K562 (cell line): Measurements from ENCODE around the gene PPP1R12B. TPM values are rescaled to one million over a fixed set of nuclear protein-coding genes. Genes with fewer than 3 reads are reported as not detected.

Experiments
- ATAC-seq: fragments of 200-7000 bp; cut with Tn5 transposase; 3 replicates; pipeline ENCODE4 v1.9.1; 2020; ENCODE audit warnings: moderate library complexity
- BruUV-seq: library from RNA; stranded (reverse); fragments of 400-500 nt; replicated peaks from 2 replicates; lab custom pipeline; 2021; lab: Mats Ljungman, UMichigan
- CTCF ChIA-PET: fragments of 300-600 bp; formaldehyde crosslinking; extraction: SDS; loops from one replicate; lab custom pipeline; 2021; ENCODE audit warnings: low intra/inter-chr PET ratio; lab: Yijun Ruan, JAX
- POLR2A ChIA-PET: fragments of 300-600, 350-650 bp; sonication (Branson Sonifier 250); formaldehyde crosslinking; extraction: SDS; loops from one replicate; lab custom pipeline; 2021; ENCODE audit warnings: antibody characterized with exemption, inconsistent platforms; lab: Yijun Ruan, JAX
- DNase-seq, 4 experiments: peaks; one replicate each; pipeline versions ENCODE4 v3.0.0 to v3.0.0-alpha.2; 2011 to 2018; ENCODE audit warnings: low spot score in 3 of 4, mixed read lengths in 3 of 4; ENCODE audit errors: extremely low read depth in 1 of 4
- FAIRE-seq: peaks from 2 replicates; lab custom pipeline; 2011; peaks lifted over from hg19 to GRCh38; lab: Jason Lieb, UNC
- H2AFZ ChIP-seq: 2 replicates; pipeline ENCODE4 v1.6.0; 2011; ENCODE audit warnings: low read depth, low read length, control low read depth, inconsistent platforms
- H3K27ac ChIP-seq: fragments of 200-600 bp; 3 replicates; pipeline ENCODE4 v1.8.0; 2011; ENCODE audit warnings: low read depth, mild to moderate bottlenecking, control low read depth, inconsistent platforms, low read length, moderate library complexity, mixed read lengths; ENCODE audit errors: extremely low read depth
- H3K27me3 ChIP-seq, 2 experiments: fragments of 300-600 bp in 1 of 2; 2 replicates in 1 of 2; 3 replicates in 1 of 2; pipeline versions ENCODE4 v1.6.0 to v1.8.0; 2011; ENCODE audit warnings: inconsistent platforms in 2 of 2, low read length in 2 of 2, mild to moderate bottlenecking in 1 of 2, mixed read lengths in 1 of 2, moderate library complexity in 1 of 2; ENCODE audit not compliant: control insufficient read depth in 2 of 2, insufficient read depth in 2 of 2
- H3K36me3 ChIP-seq: fragments of 300-600 bp; 3 replicates; pipeline ENCODE4 v1.8.0; 2011; ENCODE audit warnings: mild to moderate bottlenecking, low read length, inconsistent platforms; ENCODE audit not compliant: control insufficient read depth, insufficient read depth
- H3K4me1 ChIP-seq, 2 experiments: fragments of 200-600 bp in 1 of 2; replicated peaks in 1 of 2; 2 replicates in 1 of 2; 3 replicates in 1 of 2; pipeline versions ENCODE4 v1.5.1 to v1.8.0; 2011; ENCODE audit warnings: inconsistent platforms in 2 of 2, low read length in 2 of 2, mild to moderate bottlenecking in 1 of 2, mixed read lengths in 1 of 2, moderate library complexity in 1 of 2; ENCODE audit not compliant: control insufficient read depth in 2 of 2, insufficient read depth in 2 of 2
- H3K4me2 ChIP-seq: 2 replicates; pipeline ENCODE4 v1.6.1; 2011; ENCODE audit warnings: low read length, control low read depth, inconsistent platforms, mixed read lengths; ENCODE audit not compliant: insufficient read depth
- H3K4me3 ChIP-seq: fragments of 200-600 bp; sonication (generic), shearing (Covaris generic); 2 replicates; pipeline ENCODE4 v1.5.1; 2016; ENCODE audit warnings: control low read depth, inconsistent platforms
- H3K79me2 ChIP-seq: fragments of 200-600 bp; 3 replicates; pipeline ENCODE4 v1.8.0; 2011; ENCODE audit warnings: low read length, inconsistent platforms; ENCODE audit not compliant: control insufficient read depth, insufficient read depth
- H3K9ac ChIP-seq, 2 experiments: 2 replicates each; pipeline versions ENCODE4 v1.6.0 to v1.6.1; 2011; ENCODE audit warnings: low read depth in 2 of 2, low read length in 2 of 2, control low read depth in 1 of 2, inconsistent platforms in 1 of 2, mild to moderate bottlenecking in 1 of 2, mixed read lengths in 1 of 2; ENCODE audit not compliant: insufficient read depth in 1 of 2
- H3K9me1 ChIP-seq: one replicate; pipeline ENCODE4 v1.6.0; 2011; ENCODE audit warnings: inconsistent platforms, mild to moderate bottlenecking, low read length, moderate library complexity; ENCODE audit not compliant: control insufficient read depth, insufficient read depth
- H3K9me3 ChIP-seq: replicated peaks from 2 replicates; pipeline ENCODE4 v1.5.1; 2011; ENCODE audit warnings: low read depth, low read length, inconsistent platforms; ENCODE audit not compliant: control insufficient read depth, insufficient read depth
- H4K20me1 ChIP-seq: replicated peaks from 2 replicates; pipeline ENCODE4 v1.6.1; 2011; ENCODE audit warnings: low read length, inconsistent platforms, mixed read lengths; ENCODE audit not compliant: control insufficient read depth, insufficient read depth
- CTCF ChIP-seq, 3 experiments: IDR thresholded peaks in 2 of 3; conservative IDR thresholded peaks in 1 of 3; 2 replicates each; pipeline ENCODE4 v1.5.1; 2011 to 2012; ENCODE audit warnings: low read length in 3 of 3, mild to moderate bottlenecking in 3 of 3, control low read depth in 2 of 3, improper control_type of control experiment in 1 of 3, inconsistent platforms in 1 of 3, low read depth in 1 of 3, mixed read lengths in 1 of 3, moderate library complexity in 1 of 3; ENCODE audit not compliant: insufficient read depth in 2 of 3
- FOSL1 ChIP-seq: fragments of 200-800 bp; sonication (Bioruptor generic); conservative IDR thresholded peaks from 2 replicates; pipeline ENCODE4 v1.6.1; 2016; ENCODE audit warnings: missing genetic modification characterization, missing compliant biosample characterization
- HMBOX1 ChIP-seq: sonication (generic); IDR thresholded peaks from 2 replicates; pipeline ENCODE4 v1.6.1; 2016
- JUND ChIP-seq, 2 experiments: IDR thresholded peaks; 2 replicates in 1 of 2; 3 replicates in 1 of 2; pipeline ENCODE4 v1.6.1; 2011; ENCODE audit warnings: borderline replicate concordance in 2 of 2, low read depth in 2 of 2, low read length in 2 of 2, improper control_type of control experiment in 1 of 2, missing biosample characterization in 1 of 2, missing genetic modification characterization in 1 of 2, missing genetic modification reagents in 1 of 2
- MAX ChIP-seq: sonication (generic); formaldehyde crosslinking; IDR thresholded peaks from 2 replicates; pipeline ENCODE4 v1.9.0; 2022; ENCODE audit warnings: mild to moderate bottlenecking, missing genetic modification reagents
- SMARCE1 ChIP-seq: fragments of 450-650 bp; IDR thresholded peaks from 2 replicates; pipeline ENCODE4 v1.7.1; 2016; ENCODE audit warnings: mild to moderate bottlenecking
- THRB ChIP-seq: fragments of 450-650 bp; formaldehyde crosslinking; conservative IDR thresholded peaks from 2 replicates; pipeline ENCODE4 v1.4.0; 2022; ENCODE audit warnings: mild to moderate bottlenecking, missing genetic modification characterization
- WGBS: fragments of 100-300 bp; shearing (Covaris generic); methylation state at CpG from one replicate; pipeline ENCODE4 v1.1.6; 2016; ENCODE audit warnings: low coverage, mixed read lengths; ENCODE audit not compliant: insufficient coverage; ENCODE audit errors: missing lambda C conversion rate; 5-methylcytosine and 5-hydroxymethylcytosine counted together
- in situ Hi-C: fragments of 300-500 bp; cut with MboI; formaldehyde crosslinking; loops from 4 replicates; pipeline ENCODE4 v1.15.0; 2018; ENCODE audit warnings: inconsistent platforms, mixed read lengths
- intact Hi-C: fragments of 100-400 bp; cut with micrococcal nuclease; formaldehyde crosslinking; loops from 2 replicates; pipeline ENCODE4 v1.14.2; 2022
- polyA plus RNA-seq, 8 experiments: library from polyadenylated mRNA; depleted of rRNA in 4 of 8; stranded (reverse) in 5 of 8; unstranded in 3 of 8; fragments of >200 nt; fragmentation: Nextera tagmentation in 2 of 8; fragmentation: Illumina TruSeq in 1 of 8; extraction: Ambion mirVana in 2 of 8; extraction: Trizol in 1 of 8; gene quantifications; 2 replicates each; pipeline versions ENCODE4 v1.2.1 to v1.2.3, GENCODE V29; 2011 to 2014; ENCODE audit warnings: inconsistent platforms in 1 of 8, missing spikeins in 1 of 8
- total RNA-seq, 7 experiments: library from RNA; depleted of rRNA in 6 of 7; stranded (reverse); fragments of >200 nt in 6 of 7; fragmentation: Illumina TruSeq in 2 of 7; extraction: Trizol in 2 of 7; gene quantifications; 2 replicates each; pipeline versions ENCODE4 v1.2.1 to v1.2.3, GENCODE V29; 2011 to 2021; ENCODE audit warnings: low replicate concordance in 1 of 7
- TF ChIP-seq, protein P1 (sequence below): fragments of 250-450 bp; sonication (Bioruptor Pico); IDR thresholded peaks from 2 replicates; pipeline ENCODE4 v1.4.0; 2020; ENCODE audit warnings: borderline replicate concordance
- TF ChIP-seq, protein P2 (sequence below): sonication (generic); formaldehyde crosslinking; IDR thresholded peaks from 2 replicates; pipeline ENCODE4 v1.8.1; 2023; ENCODE audit warnings: missing genetic modification reagents, mild to moderate bottlenecking, borderline replicate concordance

PPP1R12B gene
- total and polyA plus RNA-seq, 9 of the 15 experiments (the other 6 are each of a cell fraction or from before 2014, with no cell fraction given) = 0.73 to 16.9 (median 13.6) TPM

- intact Hi-C loops (no loop called here), in situ Hi-C loops (no loop called here)
- ChIA-PET CTCF (no interaction called here), POLR2A (interaction anchor here (0.6 to 0.9 kb wide), 2 partner anchors 8 to 33 kb away, joined by 3 read pairs; no protein-coding TSS in a partner anchor)
- no peaks in the 10 kb centered on the region for H3K9me3 ChIP-seq
- peaks cover 0 to 6% of the 10 kb centered on the region in 2 experiments; a peak in 2 of 5 replicates for H3K4me1 ChIP-seq
- no peak overlapping the region for H3K4me2 ChIP-seq
- no peaks in the 10 kb centered on the region for H3K27me3 ChIP-seq
- WGBS = 14% methylated on average over 4 of the region's 4 CpGs
- no peak overlapping the region for H3K4me3 ChIP-seq
- H2AFZ ChIP-seq = no peak overlapping the region
- no TSS peak for BruUV-seq
- FAIRE-seq (no peak), ATAC-seq (peak; percentile 28; the same call in 1 of the 3 replicates), DNase-seq (peak in 1 of 4 experiments; percentile 33)
- H3K27ac ChIP-seq = no peak overlapping the region
- H4K20me1 ChIP-seq = no peaks in the 10 kb centered on the region
- no peaks in the 10 kb centered on the region for H3K79me2 ChIP-seq
- no peaks in the 10 kb centered on the region for H3K9me1 ChIP-seq
- no peak overlapping the region for H3K9ac ChIP-seq
- no peaks in the 10 kb centered on the region for H3K36me3 ChIP-seq
- TF ChIP-seq, protein P1, sequence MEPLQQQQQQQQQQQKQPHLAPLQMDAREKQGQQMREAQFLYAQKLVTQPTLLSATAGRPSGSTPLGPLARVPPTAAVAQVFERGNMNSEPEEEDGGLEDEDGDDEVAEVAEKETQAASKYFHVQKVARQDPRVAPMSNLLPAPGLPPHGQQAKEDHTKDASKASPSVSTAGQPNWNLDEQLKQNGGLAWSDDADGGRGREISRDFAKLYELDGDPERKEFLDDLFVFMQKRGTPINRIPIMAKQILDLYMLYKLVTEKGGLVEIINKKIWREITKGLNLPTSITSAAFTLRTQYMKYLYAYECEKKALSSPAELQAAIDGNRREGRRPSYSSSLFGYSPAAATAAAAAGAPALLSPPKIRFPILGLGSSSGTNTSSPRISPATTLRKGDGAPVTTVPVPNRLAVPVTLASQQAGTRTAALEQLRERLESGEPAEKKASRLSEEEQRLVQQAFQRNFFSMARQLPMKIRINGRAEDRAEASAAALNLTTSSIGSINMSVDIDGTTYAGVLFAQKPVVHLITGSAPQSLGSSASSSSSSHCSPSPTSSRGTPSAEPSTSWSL (CRISPR knock-in tag) = no peak
- TF ChIP-seq, protein P2, sequence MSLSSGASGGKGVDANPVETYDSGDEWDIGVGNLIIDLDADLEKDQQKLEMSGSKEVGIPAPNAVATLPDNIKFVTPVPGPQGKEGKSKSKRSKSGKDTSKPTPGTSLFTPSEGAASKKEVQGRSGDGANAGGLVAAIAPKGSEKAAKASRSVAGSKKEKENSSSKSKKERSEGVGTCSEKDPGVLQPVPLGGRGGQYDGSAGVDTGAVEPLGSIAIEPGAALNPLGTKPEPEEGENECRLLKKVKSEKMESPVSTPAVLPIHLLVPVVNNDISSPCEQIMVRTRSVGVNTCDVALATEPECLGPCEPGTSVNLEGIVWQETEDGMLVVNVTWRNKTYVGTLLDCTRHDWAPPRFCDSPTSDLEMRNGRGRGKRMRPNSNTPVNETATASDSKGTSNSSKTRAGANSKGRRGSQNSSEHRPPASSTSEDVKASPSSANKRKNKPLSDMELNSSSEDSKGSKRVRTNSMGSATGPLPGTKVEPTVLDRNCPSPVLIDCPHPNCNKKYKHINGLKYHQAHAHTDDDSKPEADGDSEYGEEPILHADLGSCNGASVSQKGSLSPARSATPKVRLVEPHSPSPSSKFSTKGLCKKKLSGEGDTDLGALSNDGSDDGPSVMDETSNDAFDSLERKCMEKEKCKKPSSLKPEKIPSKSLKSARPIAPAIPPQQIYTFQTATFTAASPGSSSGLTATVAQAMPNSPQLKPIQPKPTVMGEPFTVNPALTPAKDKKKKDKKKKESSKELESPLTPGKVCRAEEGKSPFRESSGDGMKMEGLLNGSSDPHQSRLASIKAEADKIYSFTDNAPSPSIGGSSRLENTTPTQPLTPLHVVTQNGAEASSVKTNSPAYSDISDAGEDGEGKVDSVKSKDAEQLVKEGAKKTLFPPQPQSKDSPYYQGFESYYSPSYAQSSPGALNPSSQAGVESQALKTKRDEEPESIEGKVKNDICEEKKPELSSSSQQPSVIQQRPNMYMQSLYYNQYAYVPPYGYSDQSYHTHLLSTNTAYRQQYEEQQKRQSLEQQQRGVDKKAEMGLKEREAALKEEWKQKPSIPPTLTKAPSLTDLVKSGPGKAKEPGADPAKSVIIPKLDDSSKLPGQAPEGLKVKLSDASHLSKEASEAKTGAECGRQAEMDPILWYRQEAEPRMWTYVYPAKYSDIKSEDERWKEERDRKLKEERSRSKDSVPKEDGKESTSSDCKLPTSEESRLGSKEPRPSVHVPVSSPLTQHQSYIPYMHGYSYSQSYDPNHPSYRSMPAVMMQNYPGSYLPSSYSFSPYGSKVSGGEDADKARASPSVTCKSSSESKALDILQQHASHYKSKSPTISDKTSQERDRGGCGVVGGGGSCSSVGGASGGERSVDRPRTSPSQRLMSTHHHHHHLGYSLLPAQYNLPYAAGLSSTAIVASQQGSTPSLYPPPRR (CRISPR knock-in tag) = no peak
- no peak for TF ChIP-seq MAX (CRISPR knock-in tag)
- peak; percentile 22; the same call in 1 of the 2 replicates for TF ChIP-seq JUND (IDR thresholded peaks at IDR 0.05; ENCODE audit: borderline replicate concordance, low read depth, low read length)
- no peak for TF ChIP-seq JUND (tag; IDR thresholded peaks at IDR 0.05; ENCODE audit: borderline replicate concordance, low read depth, low read length)
- TF ChIP-seq CTCF (IDR thresholded peaks at IDR 0.05 in 2 of 3, conservative IDR thresholded peaks at IDR 0.05 in 1 of 3; ENCODE audit: insufficient read depth in 2 of 3, low read depth in 1 of 3, low read length in 3 of 3) = no peak
- TF ChIP-seq FOSL1 (tag) = peak; percentile 34; the same call in 1 of the 2 replicates
- no peak for TF ChIP-seq THRB (CRISPR knock-in tag)
- peak; percentile 80 for TF ChIP-seq HMBOX1
- TF ChIP-seq SMARCE1 = 0 out of 2 replicates have a peak, but pooled peaks have one; percentile 31
Observed at GRCh38 chr1:202516434-202516877, 168.0 kb downstream of the PPP1R12B start.
